GM12864 (cell line): ENCODE measurements around the gene ZNF516.

Experiments
- DNase-seq: peaks from one replicate; pipeline ENCODE4 v3.0.0-alpha.2; 2011; ENCODE audit warnings: low read depth
- H3K4me3 ChIP-seq: 2 replicates; pipeline ENCODE4 v1.5.1; 2011; ENCODE audit warnings: mild to moderate bottlenecking, low read depth, low read length, control low read depth
- TF ChIP-seq, protein P1 (sequence below): IDR thresholded peaks from 2 replicates; pipeline ENCODE4 v1.5.1; 2011; ENCODE audit warnings: low read depth, mild to moderate bottlenecking, moderate library complexity, low read length, control low read depth, inconsistent platforms; ENCODE audit errors: missing control alignments

The ZNF516 gene

GRCh38 chr18:76521417-76522121 lies 26.5 kb upstream of the ZNF516 start:
- no peak overlapping the region for H3K4me3 ChIP-seq
- TF ChIP-seq, protein P1, sequence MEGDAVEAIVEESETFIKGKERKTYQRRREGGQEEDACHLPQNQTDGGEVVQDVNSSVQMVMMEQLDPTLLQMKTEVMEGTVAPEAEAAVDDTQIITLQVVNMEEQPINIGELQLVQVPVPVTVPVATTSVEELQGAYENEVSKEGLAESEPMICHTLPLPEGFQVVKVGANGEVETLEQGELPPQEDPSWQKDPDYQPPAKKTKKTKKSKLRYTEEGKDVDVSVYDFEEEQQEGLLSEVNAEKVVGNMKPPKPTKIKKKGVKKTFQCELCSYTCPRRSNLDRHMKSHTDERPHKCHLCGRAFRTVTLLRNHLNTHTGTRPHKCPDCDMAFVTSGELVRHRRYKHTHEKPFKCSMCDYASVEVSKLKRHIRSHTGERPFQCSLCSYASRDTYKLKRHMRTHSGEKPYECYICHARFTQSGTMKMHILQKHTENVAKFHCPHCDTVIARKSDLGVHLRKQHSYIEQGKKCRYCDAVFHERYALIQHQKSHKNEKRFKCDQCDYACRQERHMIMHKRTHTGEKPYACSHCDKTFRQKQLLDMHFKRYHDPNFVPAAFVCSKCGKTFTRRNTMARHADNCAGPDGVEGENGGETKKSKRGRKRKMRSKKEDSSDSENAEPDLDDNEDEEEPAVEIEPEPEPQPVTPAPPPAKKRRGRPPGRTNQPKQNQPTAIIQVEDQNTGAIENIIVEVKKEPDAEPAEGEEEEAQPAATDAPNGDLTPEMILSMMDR: no peak
- no peak for DNase-seq

DNA sequence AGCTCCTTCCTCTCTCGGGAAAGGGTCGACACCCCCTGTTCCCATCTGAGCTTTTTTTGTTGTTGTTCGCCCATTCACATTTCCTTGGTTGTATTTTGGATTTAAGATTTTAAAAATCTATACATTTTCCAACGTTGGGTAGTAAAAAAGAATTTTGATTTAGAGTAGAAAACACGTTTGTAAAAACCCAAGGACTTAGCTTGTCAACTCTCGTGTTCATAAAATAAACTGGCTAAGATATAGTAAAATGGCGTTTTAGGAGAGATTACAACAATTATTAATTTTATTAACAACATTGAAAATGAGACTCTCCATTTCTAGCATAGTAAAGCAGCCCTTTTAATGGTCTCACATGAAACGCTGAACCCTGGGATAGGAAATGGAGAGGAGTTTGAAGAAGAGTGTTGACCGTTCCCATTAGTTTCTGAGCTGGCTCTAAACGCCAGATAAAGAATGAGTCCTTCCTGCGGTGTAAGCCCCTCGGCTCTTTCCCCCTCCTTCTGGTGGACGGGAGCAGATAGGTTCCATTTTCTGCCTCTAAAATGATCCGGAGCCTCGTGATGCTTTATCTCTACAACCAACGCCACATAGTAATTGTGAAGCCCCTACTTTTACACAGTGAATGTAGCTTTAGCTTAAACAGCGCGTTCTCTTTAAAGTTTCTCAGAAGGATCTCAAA lies 24.0 kb upstream of the ZNF516 start:
- DNase-seq: no peak
- no peak overlapping the region for H3K4me3 ChIP-seq

DNA sequence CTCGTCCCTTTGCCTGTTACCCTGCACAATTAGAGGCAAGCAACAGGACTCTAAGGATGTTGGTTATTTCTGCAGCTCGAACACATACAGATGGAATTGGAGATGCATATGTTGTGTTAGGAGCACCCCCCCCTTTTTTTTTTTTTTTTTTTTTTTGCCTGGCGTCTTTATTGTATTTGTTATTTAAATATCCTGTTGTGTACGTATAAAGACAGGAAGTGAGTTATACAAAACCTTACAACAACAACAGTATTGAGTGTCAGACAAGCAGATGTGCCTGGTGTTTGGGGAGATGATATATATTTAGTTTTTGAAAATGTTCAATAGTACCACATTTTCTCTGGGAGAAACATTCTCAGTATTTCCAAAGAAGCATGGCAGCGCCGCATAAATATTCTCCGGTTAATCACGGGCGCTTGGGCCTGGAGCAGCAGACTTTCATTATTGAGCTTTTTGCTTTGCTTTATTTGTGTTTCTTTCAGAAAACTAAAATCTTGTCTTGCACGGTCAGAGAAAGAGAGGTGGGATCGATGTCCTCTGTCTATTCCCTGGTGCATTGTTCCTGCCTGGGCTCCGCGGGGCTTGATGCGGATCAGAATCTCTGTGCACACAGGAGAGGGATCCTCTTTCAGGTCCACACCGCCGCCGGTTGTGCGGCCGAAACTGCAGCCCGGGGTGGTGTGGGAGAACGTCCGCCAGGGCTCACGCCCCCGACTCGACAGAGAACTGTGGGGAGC lies 23.2 kb upstream of the ZNF516 start:
- peak overlapping the region; percentile 14; the same call in 1 of the 2 replicates for H3K4me3 ChIP-seq
- no peak for DNase-seq
- TF ChIP-seq, protein P1: no peak

More for the DNA sequence above, 24.0 kb upstream of the ZNF516 start:
- TF ChIP-seq, protein P1: no peak

- TF ChIP-seq, protein P1: no peak
- no peak for DNase-seq
- no peak overlapping the region for H3K4me3 ChIP-seq
Observed at GRCh38 chr18:76515576-76515975, 20.5 kb upstream of the ZNF516 start.

DNA sequence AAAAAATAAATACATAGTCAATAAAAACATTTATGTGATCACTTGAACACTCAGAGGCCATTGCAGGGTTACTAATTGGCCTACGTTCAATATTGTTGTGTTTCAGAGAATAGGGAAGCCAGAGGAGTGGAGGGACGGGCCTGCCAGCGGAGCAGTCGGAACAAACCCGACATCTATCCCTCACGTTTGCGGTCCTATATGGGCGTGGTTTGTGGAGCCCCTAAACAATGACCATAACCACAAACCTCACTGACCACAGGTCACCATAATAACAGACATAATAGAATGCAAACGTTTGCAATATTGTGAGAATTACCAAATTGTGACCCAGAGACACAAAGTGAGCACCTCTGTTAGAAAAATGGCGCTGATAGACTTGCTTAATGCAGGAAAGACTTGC lies 19.5 kb upstream of the ZNF516 start:
- no peak overlapping the region for H3K4me3 ChIP-seq
- DNase-seq: no peak
- TF ChIP-seq, protein P1: no peak

DNA sequence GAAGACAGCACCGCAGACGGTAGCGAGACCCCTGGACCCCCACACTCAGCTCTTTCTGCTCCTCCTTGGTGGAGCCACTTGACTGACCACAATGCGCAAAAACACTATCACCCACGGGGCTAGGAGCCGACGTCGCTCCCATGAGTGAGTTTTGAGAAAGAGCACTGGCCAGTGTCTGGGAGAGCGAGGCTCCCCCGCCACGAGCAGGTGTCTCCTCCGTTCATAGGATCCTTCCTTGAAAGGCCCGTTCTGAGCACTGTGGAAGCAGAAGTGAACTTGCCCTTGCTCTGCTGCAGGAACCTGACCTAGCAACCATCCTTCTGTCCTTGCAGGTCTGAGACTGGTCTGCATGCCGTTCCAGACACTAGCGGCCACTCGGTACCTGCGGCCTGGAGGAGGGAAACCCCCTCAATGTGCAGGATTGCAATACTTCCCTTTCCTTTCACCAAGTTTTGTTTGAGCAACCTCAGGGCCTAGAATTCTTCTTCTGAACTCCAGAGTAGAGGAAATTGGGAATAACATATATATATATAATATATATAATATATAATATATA lies 12.9 kb upstream of the ZNF516 start:
- DNase-seq: no peak
- H3K4me3 ChIP-seq: no peak overlapping the region
- TF ChIP-seq, protein P1: no peak
